ENCODE measurements around the gene BST1. TPM values are rescaled to one million over a fixed set of nuclear protein-coding genes. Genes with fewer than 3 reads are reported as not detected.

The BST1 gene
- total RNA-seq, 1 experiment from 2014 or later: 0.69 TPM

DNA sequence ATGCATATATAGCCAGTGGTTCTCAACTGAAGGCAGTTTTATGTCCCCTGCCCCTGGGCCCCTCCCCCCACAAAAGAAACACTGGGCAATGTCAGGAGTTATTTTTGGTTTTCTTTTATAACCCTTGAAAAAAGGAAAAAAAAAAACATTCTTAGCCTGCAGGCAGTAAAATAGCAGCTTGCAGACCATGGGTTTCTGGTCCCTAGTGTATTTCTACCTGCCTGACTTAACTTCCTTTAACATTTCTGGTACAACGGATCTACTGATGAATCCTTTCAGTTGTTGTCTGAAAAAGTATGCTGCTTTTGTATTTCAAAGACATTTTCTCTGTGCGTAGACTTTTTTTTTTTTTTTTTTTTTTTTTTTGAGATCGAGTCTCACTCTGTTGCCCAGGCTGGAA is 32.3 kb upstream of the BST1 start:
- TF ChIP-seq EZH2phosphoT487 (IDR thresholded peaks at IDR 0.05; ENCODE audit: borderline replicate concordance, low read length) (no peak), EZH2 (IDR thresholded peaks at IDR 0.05; ENCODE audit: low read length, unreplicated experiment) (no peak)
- TF ChIP-seq, protein P1, sequence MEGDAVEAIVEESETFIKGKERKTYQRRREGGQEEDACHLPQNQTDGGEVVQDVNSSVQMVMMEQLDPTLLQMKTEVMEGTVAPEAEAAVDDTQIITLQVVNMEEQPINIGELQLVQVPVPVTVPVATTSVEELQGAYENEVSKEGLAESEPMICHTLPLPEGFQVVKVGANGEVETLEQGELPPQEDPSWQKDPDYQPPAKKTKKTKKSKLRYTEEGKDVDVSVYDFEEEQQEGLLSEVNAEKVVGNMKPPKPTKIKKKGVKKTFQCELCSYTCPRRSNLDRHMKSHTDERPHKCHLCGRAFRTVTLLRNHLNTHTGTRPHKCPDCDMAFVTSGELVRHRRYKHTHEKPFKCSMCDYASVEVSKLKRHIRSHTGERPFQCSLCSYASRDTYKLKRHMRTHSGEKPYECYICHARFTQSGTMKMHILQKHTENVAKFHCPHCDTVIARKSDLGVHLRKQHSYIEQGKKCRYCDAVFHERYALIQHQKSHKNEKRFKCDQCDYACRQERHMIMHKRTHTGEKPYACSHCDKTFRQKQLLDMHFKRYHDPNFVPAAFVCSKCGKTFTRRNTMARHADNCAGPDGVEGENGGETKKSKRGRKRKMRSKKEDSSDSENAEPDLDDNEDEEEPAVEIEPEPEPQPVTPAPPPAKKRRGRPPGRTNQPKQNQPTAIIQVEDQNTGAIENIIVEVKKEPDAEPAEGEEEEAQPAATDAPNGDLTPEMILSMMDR (conservative IDR thresholded peaks at IDR 0.05; ENCODE audit: low read depth, low read length): no peak
- Histone ChIP-seq H3K9me2 (replicated peaks; ENCODE audit: low read length) (no peaks in the 10 kb centered on the region), H3K27me3 (ENCODE audit: low read length) (no peaks in the 10 kb centered on the region), H3K36me3 (ENCODE audit: low read depth, low read length) (peaks cover 8% of the 10 kb centered on the region; the same call in 1 of the 2 replicates), H3K4me2 (ENCODE audit: low read length) (no peak overlapping the region), H3K9me3 (ENCODE audit: low read length) (no peaks in the 10 kb centered on the region), H3K4me3 (ENCODE audit: low read length) (no peak overlapping the region), H3K79me2 (ENCODE audit: low read length) (peaks cover 48% of the 10 kb centered on the region), H3K9ac (ENCODE audit: low read length) (no peak overlapping the region), H3K27ac (ENCODE audit: low read length) (no peak overlapping the region), H3K4me1 (ENCODE audit: insufficient read depth, low read length) (peaks cover 15% of the 10 kb centered on the region), H3F3A (ENCODE audit: low read length, unreplicated experiment) (no peaks in the 10 kb centered on the region), H2AFZ (ENCODE audit: low read length) (no peak overlapping the region), H4K20me1 (ENCODE audit: low read length) (no peaks in the 10 kb centered on the region)
- DNase-seq (no peak), ATAC-seq (no peak)
- no TSS peak for BruUV-seq (replicated peaks)
- POLR2A ChIA-PET (ENCODE audit: unreplicated experiment): no interaction called here
- intact Hi-C loops (cut with micrococcal nuclease): no loop called here
- CTCF ChIA-PET: no interaction called here

DNA sequence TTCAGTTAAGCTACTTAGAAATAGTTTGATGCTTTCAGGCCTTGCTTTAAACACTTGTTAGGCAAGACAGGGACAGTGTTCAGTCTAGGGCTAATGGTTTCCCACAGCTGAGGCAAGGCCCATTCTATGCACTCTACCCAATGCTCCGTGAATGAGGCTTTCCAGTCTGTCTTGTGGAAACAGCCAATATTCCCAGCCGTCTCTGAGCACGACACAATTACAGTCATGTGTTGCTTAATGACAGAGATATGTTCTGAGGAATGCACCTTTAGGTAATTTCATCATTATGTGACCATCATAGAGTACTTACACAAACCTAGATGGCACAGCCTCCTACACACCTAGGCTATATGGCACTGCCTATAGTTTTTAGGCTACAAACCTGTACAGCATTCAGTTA is 30.8 kb upstream of the BST1 start:
- ChIA-PET CTCF (no interaction called here), POLR2A (ENCODE audit: unreplicated experiment) (no interaction called here)
- ATAC-seq (no peak), DNase-seq (no peak)
- BruUV-seq (replicated peaks): no TSS peak
- Histone ChIP-seq H3K4me3 (ENCODE audit: low read length) (no peak overlapping the region), H3K9me3 (ENCODE audit: low read length) (no peaks in the 10 kb centered on the region), H3K4me1 (ENCODE audit: insufficient read depth, low read length) (peaks cover 7% of the 10 kb centered on the region), H4K20me1 (ENCODE audit: low read length) (no peaks in the 10 kb centered on the region), H3K79me2 (ENCODE audit: low read length) (peaks cover 63% of the 10 kb centered on the region), H3K4me2 (ENCODE audit: low read length) (no peak overlapping the region), H3K27ac (ENCODE audit: low read length) (no peak overlapping the region), H3K9me2 (replicated peaks; ENCODE audit: low read length) (no peaks in the 10 kb centered on the region), H3K27me3 (ENCODE audit: low read length) (no peaks in the 10 kb centered on the region), H2AFZ (ENCODE audit: low read length) (no peak overlapping the region), H3F3A (ENCODE audit: low read length, unreplicated experiment) (no peaks in the 10 kb centered on the region), H3K36me3 (ENCODE audit: low read depth, low read length) (peaks cover 6% of the 10 kb centered on the region; the same call in 1 of the 2 replicates), H3K9ac (ENCODE audit: low read length) (no peak overlapping the region)
- intact Hi-C loops (cut with micrococcal nuclease): no loop called here
- TF ChIP-seq, protein P1 (conservative IDR thresholded peaks at IDR 0.05; ENCODE audit: low read depth, low read length): no peak
- TF ChIP-seq EZH2 (IDR thresholded peaks at IDR 0.05; ENCODE audit: low read length, unreplicated experiment) (no peak), EZH2phosphoT487 (IDR thresholded peaks at IDR 0.05; ENCODE audit: borderline replicate concordance, low read length) (no peak)

DNA sequence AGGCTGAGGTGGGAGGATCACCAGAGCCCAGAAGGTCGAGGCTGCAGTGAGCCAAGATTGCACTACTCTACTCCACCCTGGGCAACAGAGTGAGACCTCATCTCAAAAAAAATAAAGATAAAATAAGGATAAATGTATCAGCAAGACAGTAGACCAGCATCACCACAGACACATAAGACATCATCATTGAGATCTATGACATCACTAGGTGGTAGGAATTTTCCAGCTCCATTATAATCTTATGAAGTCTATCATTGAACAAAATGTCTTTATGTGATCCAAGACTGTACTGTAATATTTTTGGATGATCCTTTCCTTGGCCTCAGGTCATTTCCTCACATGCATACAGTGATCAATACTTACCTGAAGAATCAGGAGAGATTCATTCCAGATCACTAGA is 29.5 kb upstream of the BST1 start:
- Histone ChIP-seq H3K4me3 (ENCODE audit: low read length) (no peak overlapping the region), H3K27me3 (ENCODE audit: low read length) (no peaks in the 10 kb centered on the region), H4K20me1 (ENCODE audit: low read length) (no peaks in the 10 kb centered on the region), H3K4me1 (ENCODE audit: insufficient read depth, low read length) (peaks cover 20% of the 10 kb centered on the region), H3K4me2 (ENCODE audit: low read length) (no peak overlapping the region), H3K9me3 (ENCODE audit: low read length) (no peaks in the 10 kb centered on the region), H3K79me2 (ENCODE audit: low read length) (peaks cover 76% of the 10 kb centered on the region), H2AFZ (ENCODE audit: low read length) (no peak overlapping the region), H3K36me3 (ENCODE audit: low read depth, low read length) (no peaks in the 10 kb centered on the region), H3K9ac (ENCODE audit: low read length) (no peak overlapping the region), H3K9me2 (replicated peaks; ENCODE audit: low read length) (no peaks in the 10 kb centered on the region), H3K27ac (ENCODE audit: low read length) (no peak overlapping the region), H3F3A (ENCODE audit: low read length, unreplicated experiment) (no peaks in the 10 kb centered on the region)
- ChIA-PET CTCF (no interaction called here), POLR2A (ENCODE audit: unreplicated experiment) (no interaction called here)
- intact Hi-C loops (cut with micrococcal nuclease): no loop called here
- TF ChIP-seq, protein P1 (conservative IDR thresholded peaks at IDR 0.05; ENCODE audit: low read depth, low read length): no peak
- TF ChIP-seq EZH2phosphoT487 (IDR thresholded peaks at IDR 0.05; ENCODE audit: borderline replicate concordance, low read length): no peak
- TF ChIP-seq EZH2 (IDR thresholded peaks at IDR 0.05; ENCODE audit: low read length, unreplicated experiment): no peak
- DNase-seq (no peak), ATAC-seq (no peak)
- BruUV-seq (replicated peaks): no TSS peak
